Loucy (cell line): ENCODE results near the gene RPAIN.

Source experiments
- EZH2phosphoT487 ChIP-seq: fragments of 200-600 bp; IDR thresholded peaks from 2 replicates; pipeline ENCODE4 v1.6.1; 2018; ENCODE audit warnings: antibody characterized with exemption, mild to moderate bottlenecking, moderate library complexity, borderline replicate concordance
- TF ChIP-seq, protein P1 (sequence below): fragments of 200-600 bp; sonication (generic); conservative IDR thresholded peaks from 2 replicates; pipeline ENCODE4 v1.5.1; 2014; ENCODE audit warnings: mild to moderate bottlenecking, antibody characterized with exemption, low read length

DNA sequence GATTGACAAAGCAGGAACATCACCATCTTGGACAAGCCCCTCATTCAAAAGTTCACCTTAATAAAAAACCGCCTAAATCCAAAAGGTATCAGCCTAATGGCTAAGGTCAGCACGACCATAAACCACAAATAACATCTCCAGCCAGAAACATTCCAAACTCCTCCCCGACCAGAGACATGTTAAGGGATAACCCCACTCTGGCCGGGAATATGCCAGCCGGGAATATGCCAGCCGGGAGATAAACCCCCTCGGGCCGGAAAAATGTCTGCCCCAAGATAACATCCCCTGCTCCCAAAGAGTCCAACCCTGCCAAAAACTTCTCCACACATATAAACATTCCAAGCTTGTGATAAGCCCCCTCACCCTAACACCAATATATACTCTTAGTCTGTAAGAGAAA, 47.4 kb downstream of the RPAIN start:
- TF ChIP-seq, protein P1, sequence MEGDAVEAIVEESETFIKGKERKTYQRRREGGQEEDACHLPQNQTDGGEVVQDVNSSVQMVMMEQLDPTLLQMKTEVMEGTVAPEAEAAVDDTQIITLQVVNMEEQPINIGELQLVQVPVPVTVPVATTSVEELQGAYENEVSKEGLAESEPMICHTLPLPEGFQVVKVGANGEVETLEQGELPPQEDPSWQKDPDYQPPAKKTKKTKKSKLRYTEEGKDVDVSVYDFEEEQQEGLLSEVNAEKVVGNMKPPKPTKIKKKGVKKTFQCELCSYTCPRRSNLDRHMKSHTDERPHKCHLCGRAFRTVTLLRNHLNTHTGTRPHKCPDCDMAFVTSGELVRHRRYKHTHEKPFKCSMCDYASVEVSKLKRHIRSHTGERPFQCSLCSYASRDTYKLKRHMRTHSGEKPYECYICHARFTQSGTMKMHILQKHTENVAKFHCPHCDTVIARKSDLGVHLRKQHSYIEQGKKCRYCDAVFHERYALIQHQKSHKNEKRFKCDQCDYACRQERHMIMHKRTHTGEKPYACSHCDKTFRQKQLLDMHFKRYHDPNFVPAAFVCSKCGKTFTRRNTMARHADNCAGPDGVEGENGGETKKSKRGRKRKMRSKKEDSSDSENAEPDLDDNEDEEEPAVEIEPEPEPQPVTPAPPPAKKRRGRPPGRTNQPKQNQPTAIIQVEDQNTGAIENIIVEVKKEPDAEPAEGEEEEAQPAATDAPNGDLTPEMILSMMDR = no peak
- TF ChIP-seq EZH2phosphoT487 = no peak
